HL-60 (cell line): ENCODE measurements around the gene OSBPL6.

Experiments used
- POLR2AphosphoS5 ChIP-seq: IDR thresholded peaks from 2 replicates; pipeline ENCODE4 v1.6.1; 2012; ENCODE audit warnings: low read depth
- SPI1 ChIP-seq: IDR thresholded peaks from 2 replicates; pipeline ENCODE4 v1.6.1; 2012; ENCODE audit warnings: low read depth, mild to moderate bottlenecking, borderline replicate concordance
- TF ChIP-seq, protein P1 (sequence below): IDR thresholded peaks from one replicate; pipeline ENCODE4 v1.5.1; 2011; ENCODE audit warnings: low read length, control low read depth, inconsistent platforms; ENCODE audit not compliant: insufficient read depth
- TF ChIP-seq, protein P2 (sequence below): IDR thresholded peaks from 2 replicates; pipeline ENCODE4 v1.6.1; 2012; ENCODE audit warnings: low read depth; ENCODE audit not compliant: insufficient replicate concordance

DNA sequence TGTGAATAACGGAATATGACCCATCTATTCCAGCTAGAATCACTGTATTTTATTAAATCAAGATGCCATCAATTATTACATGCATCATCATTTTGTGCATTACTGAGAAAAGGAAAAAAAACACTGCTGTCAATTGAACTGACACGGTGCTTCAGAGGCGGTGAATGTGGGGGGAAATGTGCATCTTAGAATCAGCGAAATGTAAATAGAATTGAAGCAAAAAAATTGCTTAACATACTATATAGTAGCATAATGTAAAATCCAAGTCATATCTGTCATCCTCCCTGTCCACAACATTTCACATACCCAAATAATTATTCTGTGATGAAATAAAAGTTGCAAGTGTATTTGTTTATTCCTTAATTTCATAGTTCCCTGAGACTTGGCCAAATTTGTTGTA lies 172.1 kb downstream of the OSBPL6 start:
- TF ChIP-seq, protein P1, sequence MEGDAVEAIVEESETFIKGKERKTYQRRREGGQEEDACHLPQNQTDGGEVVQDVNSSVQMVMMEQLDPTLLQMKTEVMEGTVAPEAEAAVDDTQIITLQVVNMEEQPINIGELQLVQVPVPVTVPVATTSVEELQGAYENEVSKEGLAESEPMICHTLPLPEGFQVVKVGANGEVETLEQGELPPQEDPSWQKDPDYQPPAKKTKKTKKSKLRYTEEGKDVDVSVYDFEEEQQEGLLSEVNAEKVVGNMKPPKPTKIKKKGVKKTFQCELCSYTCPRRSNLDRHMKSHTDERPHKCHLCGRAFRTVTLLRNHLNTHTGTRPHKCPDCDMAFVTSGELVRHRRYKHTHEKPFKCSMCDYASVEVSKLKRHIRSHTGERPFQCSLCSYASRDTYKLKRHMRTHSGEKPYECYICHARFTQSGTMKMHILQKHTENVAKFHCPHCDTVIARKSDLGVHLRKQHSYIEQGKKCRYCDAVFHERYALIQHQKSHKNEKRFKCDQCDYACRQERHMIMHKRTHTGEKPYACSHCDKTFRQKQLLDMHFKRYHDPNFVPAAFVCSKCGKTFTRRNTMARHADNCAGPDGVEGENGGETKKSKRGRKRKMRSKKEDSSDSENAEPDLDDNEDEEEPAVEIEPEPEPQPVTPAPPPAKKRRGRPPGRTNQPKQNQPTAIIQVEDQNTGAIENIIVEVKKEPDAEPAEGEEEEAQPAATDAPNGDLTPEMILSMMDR = no peak
- no peak for TF ChIP-seq SPI1
- TF ChIP-seq POLR2AphosphoS5 = no peak
- TF ChIP-seq, protein P2, sequence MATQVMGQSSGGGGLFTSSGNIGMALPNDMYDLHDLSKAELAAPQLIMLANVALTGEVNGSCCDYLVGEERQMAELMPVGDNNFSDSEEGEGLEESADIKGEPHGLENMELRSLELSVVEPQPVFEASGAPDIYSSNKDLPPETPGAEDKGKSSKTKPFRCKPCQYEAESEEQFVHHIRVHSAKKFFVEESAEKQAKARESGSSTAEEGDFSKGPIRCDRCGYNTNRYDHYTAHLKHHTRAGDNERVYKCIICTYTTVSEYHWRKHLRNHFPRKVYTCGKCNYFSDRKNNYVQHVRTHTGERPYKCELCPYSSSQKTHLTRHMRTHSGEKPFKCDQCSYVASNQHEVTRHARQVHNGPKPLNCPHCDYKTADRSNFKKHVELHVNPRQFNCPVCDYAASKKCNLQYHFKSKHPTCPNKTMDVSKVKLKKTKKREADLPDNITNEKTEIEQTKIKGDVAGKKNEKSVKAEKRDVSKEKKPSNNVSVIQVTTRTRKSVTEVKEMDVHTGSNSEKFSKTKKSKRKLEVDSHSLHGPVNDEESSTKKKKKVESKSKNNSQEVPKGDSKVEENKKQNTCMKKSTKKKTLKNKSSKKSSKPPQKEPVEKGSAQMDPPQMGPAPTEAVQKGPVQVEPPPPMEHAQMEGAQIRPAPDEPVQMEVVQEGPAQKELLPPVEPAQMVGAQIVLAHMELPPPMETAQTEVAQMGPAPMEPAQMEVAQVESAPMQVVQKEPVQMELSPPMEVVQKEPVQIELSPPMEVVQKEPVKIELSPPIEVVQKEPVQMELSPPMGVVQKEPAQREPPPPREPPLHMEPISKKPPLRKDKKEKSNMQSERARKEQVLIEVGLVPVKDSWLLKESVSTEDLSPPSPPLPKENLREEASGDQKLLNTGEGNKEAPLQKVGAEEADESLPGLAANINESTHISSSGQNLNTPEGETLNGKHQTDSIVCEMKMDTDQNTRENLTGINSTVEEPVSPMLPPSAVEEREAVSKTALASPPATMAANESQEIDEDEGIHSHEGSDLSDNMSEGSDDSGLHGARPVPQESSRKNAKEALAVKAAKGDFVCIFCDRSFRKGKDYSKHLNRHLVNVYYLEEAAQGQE = no peak
